NB4 (cell line): Measurements from ENCODE around the gene LRBA.

Experiments used
- CTCF ChIP-seq: IDR thresholded peaks from one replicate; pipeline ENCODE4 v1.5.1; 2012; ENCODE audit warnings: low read depth, low read length
- POLR2A ChIP-seq: IDR thresholded peaks from 2 replicates; pipeline ENCODE4 v1.6.1; 2011; ENCODE audit warnings: mild to moderate bottlenecking; ENCODE audit not compliant: insufficient read length; ENCODE audit errors: extremely low read depth

DNA sequence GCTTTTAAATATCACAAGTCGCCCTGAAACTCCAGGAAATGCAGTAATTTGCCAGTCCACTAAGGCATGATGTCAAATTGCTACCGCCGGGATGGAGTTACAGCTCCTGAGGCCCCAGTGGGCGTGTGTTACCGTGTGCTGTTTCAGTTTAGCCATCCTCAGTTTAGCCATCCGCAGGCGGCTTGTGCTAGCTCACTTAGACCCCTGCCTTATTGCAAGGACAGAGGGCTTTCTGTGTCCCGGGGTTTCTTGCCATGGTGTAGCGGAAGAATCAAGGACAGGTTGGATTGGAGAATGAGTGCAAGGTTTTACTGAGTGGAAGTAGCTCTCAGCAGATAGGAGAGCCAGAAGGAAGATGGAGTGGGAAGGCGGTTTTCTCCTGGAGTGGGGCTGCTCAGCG is 33.8 kb upstream of the LRBA start:
- TF ChIP-seq CTCF = no peak
- no peak for TF ChIP-seq POLR2A
